CD4-positive, alpha-beta T cell treated with Interleukin-4 for 1 hour (primary cell): ENCODE measurements around the gene PCYT1A.
"Not testable (repeated sequence)": the region's sequence is repeated elsewhere in the genome, so short reads cannot be mapped to it uniquely, and the experiment has no call there.

Source experiments
- DNase-seq, 2 donors: peaks; one replicate each; pipeline ENCODE4 v3.0.0-alpha.2; 2020 to 2022

PCYT1A gene

GRCh38 chr3:196189566-196190347, 97.8 kb downstream of the PCYT1A start:
- DNase-seq, result no peak

GRCh38 chr3:196186651-196187573, 100.6 kb downstream of the PCYT1A start:
- peak in 1 of 2 donors; percentile 39 for DNase-seq

- no peak for DNase-seq
These were observed 102.6 kb downstream of the PCYT1A start for GRCh38 chr3:196184881-196185280.

- DNase-seq, result not testable (repeated sequence)
These were observed 103.4 kb downstream of the PCYT1A start for GRCh38 chr3:196184169-196184432.

GRCh38 chr3:196181127-196181546, 106.4 kb downstream of the PCYT1A start:
- no peak for DNase-seq

- DNase-seq, result no peak
These were observed 107.2 kb downstream of the PCYT1A start for GRCh38 chr3:196180346-196180745.
